ENCODE results near the gene SEMA4C. TPM values are rescaled to one million over a fixed set of nuclear protein-coding genes. Genes with fewer than 3 reads are reported as not detected.

SEMA4C gene
- total RNA-seq, 1 donor from 2014 or later, result 119 TPM

DNA sequence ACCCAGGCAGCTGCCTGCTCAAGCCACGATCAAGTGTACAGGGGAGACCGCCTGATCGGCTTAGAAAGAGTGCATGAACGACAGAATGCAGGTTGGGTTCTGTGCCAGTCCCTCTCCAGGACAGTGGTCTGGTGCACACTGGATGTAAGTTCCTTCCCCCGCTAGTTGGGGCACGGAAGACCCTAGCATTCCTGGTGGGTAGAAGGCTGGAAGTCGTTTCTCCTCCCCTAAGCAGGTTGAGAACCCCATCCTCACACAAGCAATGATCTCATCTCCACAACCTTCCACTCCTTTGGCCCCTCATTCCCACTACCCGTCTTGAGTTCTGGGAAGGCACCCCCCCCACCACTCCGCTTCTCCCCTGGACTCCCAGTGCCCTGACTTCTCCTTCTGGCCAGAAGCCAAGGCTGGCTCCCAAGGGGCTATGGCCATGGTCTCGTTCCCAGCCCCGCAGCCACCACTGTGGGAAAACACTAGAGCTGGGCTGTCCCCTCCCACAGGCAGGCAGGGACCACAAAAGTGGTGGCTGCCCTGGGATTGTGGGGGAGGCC lies 10.7 kb downstream of the SEMA4C start:
- H3K4me3 Mint-ChIP-seq (ENCODE audit: unreplicated experiment), result peak overlapping the region; percentile 74
- H3K9me3 Mint-ChIP-seq (ENCODE audit: unreplicated experiment), result peaks cover 5% of the 10 kb centered on the region
- H3K27ac Mint-ChIP-seq (ENCODE audit: unreplicated experiment), result peak overlapping the region; percentile 72
- H3K36me3 Mint-ChIP-seq (ENCODE audit: unreplicated experiment), result no peaks in the 10 kb centered on the region
- H3K4me1 Mint-ChIP-seq (ENCODE audit: low read depth, unreplicated experiment), result peaks cover 18% of the 10 kb centered on the region
- TF ChIP-seq, protein P1, sequence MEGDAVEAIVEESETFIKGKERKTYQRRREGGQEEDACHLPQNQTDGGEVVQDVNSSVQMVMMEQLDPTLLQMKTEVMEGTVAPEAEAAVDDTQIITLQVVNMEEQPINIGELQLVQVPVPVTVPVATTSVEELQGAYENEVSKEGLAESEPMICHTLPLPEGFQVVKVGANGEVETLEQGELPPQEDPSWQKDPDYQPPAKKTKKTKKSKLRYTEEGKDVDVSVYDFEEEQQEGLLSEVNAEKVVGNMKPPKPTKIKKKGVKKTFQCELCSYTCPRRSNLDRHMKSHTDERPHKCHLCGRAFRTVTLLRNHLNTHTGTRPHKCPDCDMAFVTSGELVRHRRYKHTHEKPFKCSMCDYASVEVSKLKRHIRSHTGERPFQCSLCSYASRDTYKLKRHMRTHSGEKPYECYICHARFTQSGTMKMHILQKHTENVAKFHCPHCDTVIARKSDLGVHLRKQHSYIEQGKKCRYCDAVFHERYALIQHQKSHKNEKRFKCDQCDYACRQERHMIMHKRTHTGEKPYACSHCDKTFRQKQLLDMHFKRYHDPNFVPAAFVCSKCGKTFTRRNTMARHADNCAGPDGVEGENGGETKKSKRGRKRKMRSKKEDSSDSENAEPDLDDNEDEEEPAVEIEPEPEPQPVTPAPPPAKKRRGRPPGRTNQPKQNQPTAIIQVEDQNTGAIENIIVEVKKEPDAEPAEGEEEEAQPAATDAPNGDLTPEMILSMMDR (IDR thresholded peaks at IDR 0.05; ENCODE audit: partially characterized antibody, unreplicated experiment), result no peak
- H3K27me3 Mint-ChIP-seq (ENCODE audit: unreplicated experiment), result peaks cover 7% of the 10 kb centered on the region
- DNase-seq, result peak; percentile 71

DNA sequence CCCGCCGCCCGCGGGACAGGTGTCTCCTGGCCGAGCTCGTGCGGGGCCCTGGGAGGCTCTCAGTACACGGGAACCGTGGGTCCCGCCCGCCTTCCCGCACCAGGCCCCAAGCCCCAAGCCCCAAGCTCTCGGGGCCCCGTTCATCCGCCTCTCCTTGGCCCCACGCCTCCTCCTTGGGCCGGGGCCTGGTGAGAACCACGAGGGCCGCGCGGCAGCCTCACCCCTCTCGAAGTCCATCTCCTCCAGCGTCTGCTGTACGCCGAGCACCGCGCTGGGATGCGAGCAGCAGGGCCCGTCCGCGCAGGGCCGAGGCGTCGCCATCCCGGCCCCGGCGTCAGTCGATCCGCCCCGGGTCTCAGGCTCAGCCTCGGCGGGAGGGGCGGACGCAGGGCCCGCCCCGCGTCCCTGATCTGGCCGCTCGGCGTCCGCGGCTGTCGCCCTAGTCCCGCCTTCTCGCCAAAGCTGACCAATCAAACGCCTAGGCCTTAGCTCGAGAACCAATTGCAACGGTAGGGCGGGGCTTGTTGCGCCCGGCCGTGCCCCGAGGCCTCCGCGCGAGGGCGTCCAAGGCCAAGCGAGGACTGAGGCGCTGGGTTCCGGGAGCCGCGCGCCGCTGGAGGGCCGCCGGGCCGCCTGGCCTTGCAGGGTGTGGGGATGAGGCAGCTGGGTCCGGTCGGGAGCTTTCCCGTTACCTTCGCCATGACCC lies 12.1 kb downstream of the SEMA4C start, which contains the start of gene ANKRD39:
Gene ANKRD39 (minus strand): TSS at position 350 of the 706 bp plus-strand sequence. CDS start 29 bp downstream, at position 321.
- TF ChIP-seq, protein P1 (IDR thresholded peaks at IDR 0.05; ENCODE audit: partially characterized antibody, unreplicated experiment), result peak; percentile 45
- peak; percentile 99 for DNase-seq
- Mint-ChIP-seq H3K9me3 (ENCODE audit: unreplicated experiment) (peaks cover 4% of the 10 kb centered on the region), H3K27ac (ENCODE audit: unreplicated experiment) (peak within 1 kb of the TSS; percentile 89), H3K4me3 (ENCODE audit: unreplicated experiment) (peak within 1 kb of the TSS; percentile 97), H3K36me3 (ENCODE audit: unreplicated experiment) (no peaks in the 10 kb centered on the region), H3K4me1 (ENCODE audit: low read depth, unreplicated experiment) (peaks cover 17% of the 10 kb centered on the region), H3K27me3 (ENCODE audit: unreplicated experiment) (peaks cover 5% of the 10 kb centered on the region)

DNA sequence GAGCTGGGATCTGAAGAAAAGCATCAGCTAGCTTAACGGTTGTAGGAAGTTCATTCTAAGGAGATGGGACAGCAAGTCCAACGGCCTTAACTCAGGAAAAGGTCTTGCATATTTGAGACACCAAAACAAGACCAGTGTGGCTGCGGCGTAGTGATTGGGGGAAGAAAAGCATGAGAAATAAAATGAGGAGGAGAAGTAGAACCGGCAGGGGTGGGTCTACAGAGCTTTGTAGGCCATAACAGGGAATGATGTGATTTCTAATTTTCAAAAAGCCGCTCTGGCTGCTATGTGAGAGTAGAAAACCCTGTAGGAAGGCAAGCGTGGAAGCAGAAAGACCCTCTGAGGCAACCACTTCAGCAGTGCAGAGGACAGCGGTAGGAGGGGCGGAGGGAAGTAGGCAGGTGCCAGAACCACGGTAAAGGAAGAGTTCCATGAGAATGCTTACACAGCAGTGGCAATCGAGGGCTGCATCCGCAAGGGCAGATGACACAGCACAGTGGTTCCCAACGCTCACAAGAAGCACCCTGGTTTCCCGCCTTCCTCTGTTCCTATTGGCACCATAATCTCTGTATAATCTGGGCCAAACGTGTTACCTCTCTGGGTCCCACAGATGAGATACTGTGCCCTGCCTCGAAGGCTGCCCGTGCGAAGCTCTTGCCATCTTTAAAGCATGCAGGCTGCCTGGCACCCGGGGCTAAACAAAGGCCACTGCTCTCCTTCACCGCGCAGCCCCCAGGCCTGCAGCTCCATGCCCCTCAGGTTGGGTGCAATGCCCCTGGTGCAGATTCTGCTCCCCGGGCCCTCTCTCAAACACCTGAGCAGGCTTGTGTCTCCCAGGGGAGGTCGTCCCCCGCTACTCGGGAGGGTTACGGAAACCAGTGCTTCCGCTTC lies 12.9 kb downstream of the SEMA4C start:
- H3K27me3 Mint-ChIP-seq (ENCODE audit: unreplicated experiment), result peaks cover 5% of the 10 kb centered on the region
- no peak for DNase-seq
- H3K27ac Mint-ChIP-seq (ENCODE audit: unreplicated experiment), result peak overlapping the region; percentile 89
- H3K9me3 Mint-ChIP-seq (ENCODE audit: unreplicated experiment), result peaks cover 2% of the 10 kb centered on the region
- no peaks in the 10 kb centered on the region for H3K36me3 Mint-ChIP-seq (ENCODE audit: unreplicated experiment)
- H3K4me1 Mint-ChIP-seq (ENCODE audit: low read depth, unreplicated experiment), result peaks cover 17% of the 10 kb centered on the region
- TF ChIP-seq, protein P1 (IDR thresholded peaks at IDR 0.05; ENCODE audit: partially characterized antibody, unreplicated experiment), result no peak
- peak overlapping the region; percentile 97 for H3K4me3 Mint-ChIP-seq (ENCODE audit: unreplicated experiment)

DNA sequence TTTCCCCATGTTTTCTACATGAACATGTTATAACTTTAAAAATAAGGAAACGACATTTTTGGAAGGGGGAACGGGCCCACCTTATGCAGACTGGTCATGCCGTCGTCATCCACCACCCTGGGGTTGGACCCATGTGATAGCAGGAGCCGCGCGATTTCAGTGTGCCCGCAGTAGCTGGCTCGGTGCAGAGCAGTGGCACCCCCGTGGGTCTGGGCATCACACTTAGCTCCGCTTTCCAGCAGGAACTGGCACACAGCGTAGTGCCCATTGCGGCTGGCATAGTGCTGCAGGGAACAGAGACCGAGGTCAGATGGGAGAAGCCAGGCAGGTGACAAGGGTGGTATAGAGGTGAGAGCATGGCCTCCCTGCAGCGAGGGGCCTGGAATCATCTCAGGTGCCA lies 16.6 kb downstream of the SEMA4C start:
- TF ChIP-seq, protein P1 (IDR thresholded peaks at IDR 0.05; ENCODE audit: partially characterized antibody, unreplicated experiment), result no peak
- H3K36me3 Mint-ChIP-seq (ENCODE audit: unreplicated experiment), result no peaks in the 10 kb centered on the region
- H3K27me3 Mint-ChIP-seq (ENCODE audit: unreplicated experiment), result peaks cover 5% of the 10 kb centered on the region
- H3K4me1 Mint-ChIP-seq (ENCODE audit: low read depth, unreplicated experiment), result peaks cover 8% of the 10 kb centered on the region
- H3K27ac Mint-ChIP-seq (ENCODE audit: unreplicated experiment), result no peak overlapping the region
- H3K9me3 Mint-ChIP-seq (ENCODE audit: unreplicated experiment), result peaks cover 5% of the 10 kb centered on the region
- DNase-seq, result no peak
- H3K4me3 Mint-ChIP-seq (ENCODE audit: unreplicated experiment), result no peak overlapping the region

Measured in glutamatergic neuron (in vitro differentiated cells).